Esophagus muscularis mucosa (tissue), 4 donors: ENCODE measurements around the gene GPR82.

Source experiments
- CTCF ChIP-seq, 3 experiments: fragments of 200-600 bp in 2 of 3; fragments of 450-650 bp in 1 of 3; sonication (generic) in 2 of 3; IDR thresholded peaks; one replicate each; pipeline ENCODE4 v1.5.1; 2017 to 2019; ENCODE audit warnings: antibody characterized with exemption in 3 of 3, mild to moderate bottlenecking in 2 of 3, moderate library complexity in 1 of 3
- EP300 ChIP-seq: sonication (generic); formaldehyde crosslinking; IDR thresholded peaks from one replicate; pipeline ENCODE4 v1.6.1; 2017; ENCODE audit warnings: antibody characterized with exemption
- POLR2A ChIP-seq: fragments of 450-650 bp; IDR thresholded peaks from one replicate; pipeline ENCODE4 v1.6.1; 2017; ENCODE audit warnings: antibody characterized with exemption, moderate library complexity, mild to moderate bottlenecking, low read depth

- TF ChIP-seq CTCF (IDR thresholded peaks at IDR 0.05): no peak
- no peak for TF ChIP-seq POLR2A
- TF ChIP-seq EP300: no peak
These were observed 31.0 kb upstream of the GPR82 start for GRCh38 chrX:41693024-41693423.
